ENCODE measurements around the gene REXO5.

The REXO5 gene

DNA sequence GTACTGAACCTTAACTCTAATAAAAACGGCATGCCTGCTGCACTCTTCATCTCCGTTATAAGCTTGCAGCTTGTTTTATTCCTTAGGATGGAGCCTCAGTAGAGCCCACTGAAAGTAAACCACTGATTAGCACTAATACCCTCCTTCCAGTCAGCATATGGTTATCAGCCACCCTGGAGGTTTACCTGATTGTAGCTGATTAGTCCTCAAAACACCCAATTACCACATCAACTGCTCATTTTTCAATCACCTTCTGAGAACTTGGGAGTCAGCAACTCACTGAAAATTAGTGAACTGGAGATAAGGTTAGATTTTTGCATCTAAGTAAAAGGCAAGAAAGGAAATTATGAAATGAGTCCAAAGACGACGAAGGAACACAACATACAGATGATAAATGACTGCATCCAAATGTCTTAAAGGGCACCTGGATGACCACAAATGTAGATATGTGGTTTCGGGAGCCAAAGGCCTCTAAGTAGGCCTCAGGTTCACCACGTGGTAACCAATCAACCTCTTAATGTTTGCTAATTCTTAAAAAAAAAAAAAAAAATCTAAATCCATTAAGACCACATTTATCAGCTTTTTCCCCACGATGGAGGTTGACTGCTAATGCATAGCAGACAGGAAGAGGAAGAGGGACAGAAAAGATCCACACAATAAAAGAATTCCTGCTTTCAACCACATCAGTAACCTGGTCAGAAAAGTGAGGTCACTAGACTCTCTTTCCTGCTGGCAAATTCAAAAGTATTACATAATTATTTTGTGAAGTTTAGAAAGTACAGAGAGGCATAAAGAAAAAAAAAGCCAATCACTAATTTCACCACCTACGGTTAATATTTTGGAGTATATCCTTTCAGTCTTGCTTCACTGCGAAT is 65.9 kb downstream of the REXO5 start:
- no peak for DNase-seq (ENCODE audit: low read depth)

- DNase-seq (ENCODE audit: low read depth) = no peak
These were observed 67.0 kb downstream of the REXO5 start for GRCh38 chr16:20873331-20873730.

GRCh38 chr16:20874088-20874581 is 67.8 kb downstream of the REXO5 start:
- no peak for DNase-seq (ENCODE audit: low read depth)

GRCh38 chr16:20875355-20875650 is 69.0 kb downstream of the REXO5 start:
- no peak for DNase-seq (ENCODE audit: low read depth)

- DNase-seq (ENCODE audit: low read depth) = no peak
These were observed 72.4 kb downstream of the REXO5 start for GRCh38 chr16:20878682-20879147.

DNA sequence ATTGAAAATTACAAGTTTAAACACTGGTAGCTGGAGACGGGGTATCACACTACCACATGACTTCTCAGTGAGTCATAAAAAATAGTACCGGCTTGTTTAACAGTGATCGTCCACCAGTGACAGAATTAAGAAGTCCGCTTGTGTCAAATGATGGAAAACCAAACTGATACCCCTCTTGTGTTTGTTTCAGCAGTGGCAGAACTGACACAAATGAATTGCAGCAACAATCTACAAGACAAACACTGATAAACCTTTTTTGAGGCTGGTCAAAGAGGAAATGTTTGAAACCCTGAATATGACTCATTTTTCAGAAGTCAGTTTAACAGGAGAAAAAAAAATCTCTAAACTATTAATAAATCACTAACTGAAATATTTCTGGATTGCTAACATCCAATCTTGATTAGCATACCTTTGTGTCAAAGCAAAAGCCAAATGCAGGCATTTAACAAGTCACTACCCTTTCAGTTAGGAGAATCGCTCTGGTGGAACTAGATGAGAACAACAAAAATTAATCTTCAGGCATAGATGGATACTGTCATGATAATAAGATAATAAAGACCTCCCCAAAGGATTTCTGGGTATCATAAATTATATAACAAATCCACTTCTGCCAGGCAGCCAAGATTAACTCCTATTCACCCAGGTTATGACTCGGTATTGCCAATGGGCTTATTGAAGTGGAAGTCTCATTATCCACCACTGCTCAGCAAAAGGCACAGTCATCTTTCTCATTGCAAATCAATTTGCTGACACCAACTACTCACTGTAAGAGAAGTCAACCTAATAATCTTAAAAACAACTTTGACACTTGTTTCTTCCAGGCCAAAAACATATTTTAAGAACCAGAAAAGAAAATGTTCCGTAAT is 73.1 kb downstream of the REXO5 start:
- DNase-seq (ENCODE audit: low read depth) = no peak

- DNase-seq (ENCODE audit: low read depth) = no peak
These were observed 74.7 kb downstream of the REXO5 start for GRCh38 chr16:20880867-20881502.

DNA sequence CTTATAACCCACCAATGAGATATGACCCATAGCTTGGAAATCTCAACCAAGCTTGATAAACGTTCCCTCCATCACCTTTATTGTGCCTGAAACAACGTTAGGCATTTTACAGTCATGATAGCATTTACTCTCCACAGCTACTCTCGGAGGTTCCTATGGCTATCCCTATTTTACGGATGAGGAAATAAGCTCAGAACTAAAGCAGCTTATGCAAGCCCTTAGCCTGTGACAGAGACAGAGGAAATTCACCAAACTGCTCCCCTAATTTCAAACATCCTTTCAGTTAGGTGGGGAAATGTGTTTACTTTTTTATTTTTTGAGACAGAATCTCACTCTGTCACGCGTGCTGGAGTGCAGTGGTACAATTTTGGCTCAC is 75.2 kb downstream of the REXO5 start:
- DNase-seq (ENCODE audit: low read depth) = no peak

DNA sequence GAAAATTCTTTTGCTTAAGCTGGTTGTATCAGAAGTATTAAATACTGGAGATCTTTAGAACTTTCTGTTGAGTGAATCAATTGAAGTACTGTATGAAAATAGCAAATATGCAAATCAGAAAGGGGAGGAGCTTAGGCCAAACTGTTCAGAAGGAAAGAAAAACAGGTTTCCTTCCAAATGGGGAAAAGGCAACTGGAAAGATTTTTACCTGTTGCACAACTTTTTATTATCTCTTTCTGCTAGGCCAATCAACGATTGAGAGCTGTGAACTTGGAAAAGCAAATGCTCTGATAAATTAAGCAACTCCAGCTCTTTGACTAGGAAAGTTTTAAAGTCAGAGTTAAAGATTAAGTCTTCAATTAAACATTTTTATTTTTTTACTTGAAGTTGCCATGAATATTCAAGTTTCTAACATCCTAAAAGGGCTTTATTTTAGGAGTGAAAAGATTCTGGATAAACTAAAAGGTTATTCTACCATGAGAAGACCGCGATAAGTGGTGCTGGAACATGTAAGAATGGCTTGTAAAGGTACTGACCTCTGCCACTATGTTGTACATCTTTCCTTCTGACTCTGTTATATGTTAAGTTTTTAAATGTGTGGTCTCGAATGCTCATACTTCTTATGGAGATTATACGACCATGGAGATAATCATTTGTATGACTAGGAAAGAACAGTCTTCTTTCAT is 77.4 kb downstream of the REXO5 start:
- DNase-seq (ENCODE audit: low read depth) = no peak

DNA sequence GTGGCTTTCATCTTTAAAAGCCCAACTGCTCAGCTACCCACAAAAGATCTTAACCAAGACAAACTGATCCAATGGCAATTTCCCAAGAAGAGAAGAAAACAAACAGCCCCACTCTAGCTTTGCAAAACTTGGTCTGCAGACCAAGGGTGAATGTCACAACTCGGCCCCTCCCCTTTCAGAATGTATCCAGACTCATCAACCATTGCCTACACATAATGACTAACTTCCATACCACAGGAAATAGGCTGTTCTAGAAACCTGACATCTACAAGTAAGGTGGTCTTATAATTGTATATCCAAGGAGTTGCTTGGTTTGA is 77.9 kb downstream of the REXO5 start:
- DNase-seq (ENCODE audit: low read depth) = peak; percentile 44

DNA sequence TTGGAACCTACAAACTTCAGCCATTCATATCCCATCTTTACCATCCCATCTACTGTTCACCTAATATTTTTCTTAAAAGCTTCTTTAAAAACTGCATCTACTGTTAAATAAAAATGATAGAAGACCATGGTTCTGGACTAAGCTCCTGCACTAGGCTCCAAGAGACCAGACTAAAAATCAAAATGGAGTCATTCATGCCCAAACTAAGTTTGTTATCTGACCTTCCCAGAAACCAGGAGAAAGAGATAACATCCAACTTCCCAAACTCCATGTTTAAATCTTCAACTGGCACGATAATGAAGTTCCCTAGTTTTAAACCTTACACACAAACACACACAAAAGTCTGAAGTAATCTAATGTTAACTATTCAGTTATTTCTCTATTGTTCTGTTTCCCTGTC is 80.0 kb downstream of the REXO5 start:
- DNase-seq (ENCODE audit: low read depth) = no peak

GRCh38 chr16:20887207-20887606 is 80.9 kb downstream of the REXO5 start:
- DNase-seq (ENCODE audit: low read depth) = no peak

- DNase-seq (ENCODE audit: low read depth) = no peak
These were observed 83.4 kb downstream of the REXO5 start for GRCh38 chr16:20889625-20890275.

DNA sequence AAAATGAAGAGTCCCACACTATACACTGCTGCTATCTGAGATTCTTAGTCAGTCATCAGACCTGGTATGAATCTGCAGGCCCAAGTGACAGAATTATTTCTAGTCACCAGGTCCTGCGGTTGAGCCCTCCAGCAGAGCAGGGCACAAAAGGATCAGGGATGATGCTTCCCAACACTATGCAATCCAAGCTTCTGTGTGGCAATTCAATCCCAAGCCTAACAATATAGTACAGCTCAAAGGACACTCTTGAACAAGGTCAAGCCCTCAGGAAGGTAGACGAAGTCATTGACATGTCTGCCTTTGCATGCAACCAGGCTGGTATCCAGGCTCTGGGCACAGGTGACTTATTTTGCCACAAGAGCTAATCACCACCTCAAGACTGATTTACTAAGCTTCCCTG is 88.1 kb downstream of the REXO5 start:
- no peak for DNase-seq (ENCODE audit: low read depth)

- DNase-seq (ENCODE audit: low read depth) = no peak
These were observed 91.0 kb downstream of the REXO5 start for GRCh38 chr16:20897253-20897897.

GRCh38 chr16:20897922-20898321 is 91.6 kb downstream of the REXO5 start:
- DNase-seq (ENCODE audit: low read depth) = no peak

- DNase-seq (ENCODE audit: low read depth) = peak; percentile 75
These were observed 92.7 kb downstream of the REXO5 start for GRCh38 chr16:20899071-20899470.
